K562 (cell line): Measurements from ENCODE around the gene GP1BA. TPM values are rescaled to one million over a fixed set of nuclear protein-coding genes. Genes with fewer than 3 reads are reported as not detected.

Experiments
- CCNT2 ChIP-seq: IDR thresholded peaks from 2 replicates; pipeline ENCODE4 v1.6.1; 2011; ENCODE audit warnings: borderline replicate concordance, low read depth, mild to moderate bottlenecking, moderate library complexity, mixed read lengths, low read length; ENCODE audit not compliant: insufficient read length; ENCODE audit errors: extremely low read depth
- CHD1 ChIP-seq: fragments of 200-600 bp; sonication (generic); IDR thresholded peaks from one replicate; pipeline ENCODE4 v1.6.1; 2012; ENCODE audit warnings: mild to moderate bottlenecking, moderate library complexity, low read length, inconsistent platforms
- DNMT1 ChIP-seq: fragments of 450-650 bp; IDR thresholded peaks from 2 replicates; pipeline ENCODE4 v1.6.1; 2016; ENCODE audit warnings: antibody characterized with exemption, mild to moderate bottlenecking
- HDGF ChIP-seq: fragments of 450-650 bp; IDR thresholded peaks from 2 replicates; pipeline ENCODE4 v1.6.1; 2016
- KLF13 ChIP-seq: fragments of 450-650 bp; IDR thresholded peaks from 2 replicates; pipeline ENCODE4 v1.6.1; 2016; ENCODE audit warnings: missing genetic modification characterization, low read depth, mild to moderate bottlenecking, missing compliant biosample characterization, moderate library complexity, borderline replicate concordance
- TOE1 ChIP-seq, 2 experiments: fragments of 450-650 bp in 1 of 2; sonication (generic) in 1 of 2; formaldehyde crosslinking in 1 of 2; IDR thresholded peaks; 2 replicates each; pipeline versions ENCODE4 v1.7.1 to v1.8.0; 2016 to 2022; ENCODE audit warnings: borderline replicate concordance in 2 of 2, mild to moderate bottlenecking in 2 of 2, antibody characterized with exemption in 1 of 2, inconsistent platforms in 1 of 2, low read depth in 1 of 2, missing genetic modification reagents in 1 of 2, moderate library complexity in 1 of 2
- ZFX ChIP-seq: sonication (generic); formaldehyde crosslinking; IDR thresholded peaks from 2 replicates; pipeline ENCODE4 v1.8.0; 2022; ENCODE audit warnings: mild to moderate bottlenecking, missing genetic modification reagents, moderate library complexity
- polyA plus RNA-seq, 8 experiments: library from polyadenylated mRNA; depleted of rRNA in 4 of 8; stranded (reverse) in 5 of 8; unstranded in 3 of 8; fragments of >200 nt; fragmentation: Nextera tagmentation in 2 of 8; fragmentation: Illumina TruSeq in 1 of 8; extraction: Ambion mirVana in 2 of 8; extraction: Trizol in 1 of 8; gene quantifications; 2 replicates each; pipeline versions ENCODE4 v1.2.1 to v1.2.3, GENCODE V29; 2011 to 2014; ENCODE audit warnings: inconsistent platforms in 1 of 8, missing spikeins in 1 of 8
- total RNA-seq, 7 experiments: library from RNA; depleted of rRNA in 6 of 7; stranded (reverse); fragments of >200 nt in 6 of 7; fragmentation: Illumina TruSeq in 2 of 7; extraction: Trizol in 2 of 7; gene quantifications; 2 replicates each; pipeline versions ENCODE4 v1.2.1 to v1.2.3, GENCODE V29; 2011 to 2021; ENCODE audit warnings: low replicate concordance in 1 of 7
- TF ChIP-seq, protein P1 (sequence below), 2 experiments: fragments of 450-650 bp; IDR thresholded peaks; 2 replicates each; pipeline ENCODE4 v1.6.1; 2018; ENCODE audit warnings: mild to moderate bottlenecking in 2 of 2, low read depth in 1 of 2; ENCODE audit not compliant: partially characterized antibody in 2 of 2
- TF ChIP-seq, protein P2 (sequence below): fragments of 450-650 bp; IDR thresholded peaks from 2 replicates; pipeline ENCODE4 v1.7.1; 2018; ENCODE audit warnings: mild to moderate bottlenecking, low read depth; ENCODE audit not compliant: partially characterized antibody
- TF ChIP-seq, protein P3 (sequence below): fragments of 250-450 bp; sonication (Bioruptor Pico); IDR thresholded peaks from 2 replicates; pipeline ENCODE4 v1.5.0; 2021; ENCODE audit warnings: mild to moderate bottlenecking, borderline replicate concordance
- TF ChIP-seq, protein P4 (sequence below), 2 experiments: fragments of 450-650 bp in 1 of 2; sonication (generic) in 1 of 2; formaldehyde crosslinking in 1 of 2; IDR thresholded peaks in 1 of 2; conservative IDR thresholded peaks in 1 of 2; 2 replicates each; pipeline versions ENCODE4 v1.6.1 to v1.8.1; 2016 to 2023; ENCODE audit warnings: mild to moderate bottlenecking in 2 of 2, moderate library complexity in 2 of 2, inconsistent platforms in 1 of 2, missing genetic modification reagents in 1 of 2
- TF ChIP-seq, protein P5 (sequence below): fragments of 250-450 bp; sonication (Bioruptor Pico); IDR thresholded peaks from 2 replicates; pipeline ENCODE4 v1.5.0; 2020; ENCODE audit warnings: mild to moderate bottlenecking

GP1BA gene
- total and polyA plus RNA-seq, 9 of the 15 experiments (the other 6 are each of a cell fraction or from before 2014, with no cell fraction given) = 0.01 TPM; not detected in 8

DNA sequence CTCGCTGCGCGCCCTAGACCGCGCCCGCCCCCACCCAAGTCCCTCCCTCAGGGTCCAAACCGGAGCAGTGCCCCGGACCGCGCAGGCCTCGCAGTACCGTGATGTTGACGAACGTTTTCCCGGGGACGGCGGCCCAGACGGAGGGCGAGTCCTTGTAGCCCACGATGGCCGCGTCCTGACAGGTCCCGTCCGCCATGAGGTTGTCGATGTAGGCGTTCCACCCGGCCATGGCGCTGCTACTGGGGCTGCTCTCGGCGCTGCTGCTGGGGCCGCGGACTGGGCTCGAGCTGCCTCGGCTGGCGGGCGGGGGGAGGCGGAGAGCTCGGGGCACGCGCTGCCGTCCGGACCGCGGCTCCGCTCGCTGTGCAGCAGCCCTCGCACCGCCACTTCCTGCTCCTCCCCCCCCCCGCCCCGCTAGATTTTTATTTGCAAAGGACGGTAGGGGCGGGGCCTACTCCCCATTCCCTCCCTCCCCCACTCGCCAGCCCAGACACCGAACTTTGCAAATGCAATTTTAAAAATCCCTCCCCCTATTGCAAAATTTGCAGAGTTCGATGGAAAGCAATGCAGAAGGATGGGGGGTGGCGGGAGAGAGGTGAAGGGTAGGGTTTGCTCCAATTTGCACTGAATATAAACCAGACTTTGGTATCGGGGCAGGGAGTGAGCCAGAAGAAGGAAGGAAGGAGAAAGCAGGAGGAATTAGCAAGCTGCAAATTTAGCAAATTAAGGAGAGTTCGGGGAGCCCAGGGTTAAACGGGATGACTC lies 16.3 kb downstream of the GP1BA start, which contains the start of gene PFN1 (continued):
- TF ChIP-seq, protein P1, sequence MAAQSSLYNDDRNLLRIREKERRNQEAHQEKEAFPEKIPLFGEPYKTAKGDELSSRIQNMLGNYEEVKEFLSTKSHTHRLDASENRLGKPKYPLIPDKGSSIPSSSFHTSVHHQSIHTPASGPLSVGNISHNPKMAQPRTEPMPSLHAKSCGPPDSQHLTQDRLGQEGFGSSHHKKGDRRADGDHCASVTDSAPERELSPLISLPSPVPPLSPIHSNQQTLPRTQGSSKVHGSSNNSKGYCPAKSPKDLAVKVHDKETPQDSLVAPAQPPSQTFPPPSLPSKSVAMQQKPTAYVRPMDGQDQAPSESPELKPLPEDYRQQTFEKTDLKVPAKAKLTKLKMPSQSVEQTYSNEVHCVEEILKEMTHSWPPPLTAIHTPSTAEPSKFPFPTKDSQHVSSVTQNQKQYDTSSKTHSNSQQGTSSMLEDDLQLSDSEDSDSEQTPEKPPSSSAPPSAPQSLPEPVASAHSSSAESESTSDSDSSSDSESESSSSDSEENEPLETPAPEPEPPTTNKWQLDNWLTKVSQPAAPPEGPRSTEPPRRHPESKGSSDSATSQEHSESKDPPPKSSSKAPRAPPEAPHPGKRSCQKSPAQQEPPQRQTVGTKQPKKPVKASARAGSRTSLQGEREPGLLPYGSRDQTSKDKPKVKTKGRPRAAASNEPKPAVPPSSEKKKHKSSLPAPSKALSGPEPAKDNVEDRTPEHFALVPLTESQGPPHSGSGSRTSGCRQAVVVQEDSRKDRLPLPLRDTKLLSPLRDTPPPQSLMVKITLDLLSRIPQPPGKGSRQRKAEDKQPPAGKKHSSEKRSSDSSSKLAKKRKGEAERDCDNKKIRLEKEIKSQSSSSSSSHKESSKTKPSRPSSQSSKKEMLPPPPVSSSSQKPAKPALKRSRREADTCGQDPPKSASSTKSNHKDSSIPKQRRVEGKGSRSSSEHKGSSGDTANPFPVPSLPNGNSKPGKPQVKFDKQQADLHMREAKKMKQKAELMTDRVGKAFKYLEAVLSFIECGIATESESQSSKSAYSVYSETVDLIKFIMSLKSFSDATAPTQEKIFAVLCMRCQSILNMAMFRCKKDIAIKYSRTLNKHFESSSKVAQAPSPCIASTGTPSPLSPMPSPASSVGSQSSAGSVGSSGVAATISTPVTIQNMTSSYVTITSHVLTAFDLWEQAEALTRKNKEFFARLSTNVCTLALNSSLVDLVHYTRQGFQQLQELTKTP (IDR thresholded peaks at IDR 0.05; ENCODE audit: low read depth in 1 of 2, partially characterized antibody in 2 of 2) = peak in 1 of 2 experiments; percentile 57
- TF ChIP-seq CHD1 (no peak), HDGF (no peak), CCNT2 (no peak), KLF13 (tag) (no peak), DNMT1 (no peak), TOE1 (IDR thresholded peaks at IDR 0.05; ENCODE audit: borderline replicate concordance) (peak; percentile 78), TOE1 (CRISPR knock-in tag; IDR thresholded peaks at IDR 0.05; ENCODE audit: borderline replicate concordance, low read depth) (no peak), ZFX (peak; percentile 31; the same call in 1 of the 2 replicates)
- TF ChIP-seq, protein P2, sequence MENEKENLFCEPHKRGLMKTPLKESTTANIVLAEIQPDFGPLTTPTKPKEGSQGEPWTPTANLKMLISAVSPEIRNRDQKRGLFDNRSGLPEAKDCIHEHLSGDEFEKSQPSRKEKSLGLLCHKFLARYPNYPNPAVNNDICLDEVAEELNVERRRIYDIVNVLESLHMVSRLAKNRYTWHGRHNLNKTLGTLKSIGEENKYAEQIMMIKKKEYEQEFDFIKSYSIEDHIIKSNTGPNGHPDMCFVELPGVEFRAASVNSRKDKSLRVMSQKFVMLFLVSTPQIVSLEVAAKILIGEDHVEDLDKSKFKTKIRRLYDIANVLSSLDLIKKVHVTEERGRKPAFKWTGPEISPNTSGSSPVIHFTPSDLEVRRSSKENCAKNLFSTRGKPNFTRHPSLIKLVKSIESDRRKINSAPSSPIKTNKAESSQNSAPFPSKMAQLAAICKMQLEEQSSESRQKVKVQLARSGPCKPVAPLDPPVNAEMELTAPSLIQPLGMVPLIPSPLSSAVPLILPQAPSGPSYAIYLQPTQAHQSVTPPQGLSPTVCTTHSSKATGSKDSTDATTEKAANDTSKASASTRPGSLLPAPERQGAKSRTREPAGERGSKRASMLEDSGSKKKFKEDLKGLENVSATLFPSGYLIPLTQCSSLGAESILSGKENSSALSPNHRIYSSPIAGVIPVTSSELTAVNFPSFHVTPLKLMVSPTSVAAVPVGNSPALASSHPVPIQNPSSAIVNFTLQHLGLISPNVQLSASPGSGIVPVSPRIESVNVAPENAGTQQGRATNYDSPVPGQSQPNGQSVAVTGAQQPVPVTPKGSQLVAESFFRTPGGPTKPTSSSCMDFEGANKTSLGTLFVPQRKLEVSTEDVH = no peak
- TF ChIP-seq, protein P3, sequence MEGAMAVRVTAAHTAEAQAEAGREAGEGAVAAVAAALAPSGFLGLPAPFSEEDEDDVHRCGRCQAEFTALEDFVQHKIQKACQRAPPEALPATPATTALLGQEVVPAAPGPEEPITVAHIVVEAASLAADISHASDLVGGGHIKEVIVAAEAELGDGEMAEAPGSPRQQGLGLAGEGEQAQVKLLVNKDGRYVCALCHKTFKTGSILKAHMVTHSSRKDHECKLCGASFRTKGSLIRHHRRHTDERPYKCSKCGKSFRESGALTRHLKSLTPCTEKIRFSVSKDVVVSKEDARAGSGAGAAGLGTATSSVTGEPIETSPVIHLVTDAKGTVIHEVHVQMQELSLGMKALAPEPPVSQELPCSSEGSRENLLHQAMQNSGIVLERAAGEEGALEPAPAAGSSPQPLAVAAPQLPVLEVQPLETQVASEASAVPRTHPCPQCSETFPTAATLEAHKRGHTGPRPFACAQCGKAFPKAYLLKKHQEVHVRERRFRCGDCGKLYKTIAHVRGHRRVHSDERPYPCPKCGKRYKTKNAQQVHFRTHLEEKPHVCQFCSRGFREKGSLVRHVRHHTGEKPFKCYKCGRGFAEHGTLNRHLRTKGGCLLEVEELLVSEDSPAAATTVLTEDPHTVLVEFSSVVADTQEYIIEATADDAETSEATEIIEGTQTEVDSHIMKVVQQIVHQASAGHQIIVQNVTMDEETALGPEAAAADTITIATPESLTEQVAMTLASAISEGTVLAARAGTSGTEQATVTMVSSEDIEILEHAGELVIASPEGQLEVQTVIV (CRISPR knock-in tag) = no peak
- TF ChIP-seq, protein P4, sequence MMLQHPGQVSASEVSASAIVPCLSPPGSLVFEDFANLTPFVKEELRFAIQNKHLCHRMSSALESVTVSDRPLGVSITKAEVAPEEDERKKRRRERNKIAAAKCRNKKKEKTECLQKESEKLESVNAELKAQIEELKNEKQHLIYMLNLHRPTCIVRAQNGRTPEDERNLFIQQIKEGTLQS (IDR thresholded peaks at IDR 0.05) = peak; percentile 44; the same call in 1 of the 2 replicates
- TF ChIP-seq, protein P4 (CRISPR knock-in tag; conservative IDR thresholded peaks at IDR 0.05) = no peak
- TF ChIP-seq, protein P5, sequence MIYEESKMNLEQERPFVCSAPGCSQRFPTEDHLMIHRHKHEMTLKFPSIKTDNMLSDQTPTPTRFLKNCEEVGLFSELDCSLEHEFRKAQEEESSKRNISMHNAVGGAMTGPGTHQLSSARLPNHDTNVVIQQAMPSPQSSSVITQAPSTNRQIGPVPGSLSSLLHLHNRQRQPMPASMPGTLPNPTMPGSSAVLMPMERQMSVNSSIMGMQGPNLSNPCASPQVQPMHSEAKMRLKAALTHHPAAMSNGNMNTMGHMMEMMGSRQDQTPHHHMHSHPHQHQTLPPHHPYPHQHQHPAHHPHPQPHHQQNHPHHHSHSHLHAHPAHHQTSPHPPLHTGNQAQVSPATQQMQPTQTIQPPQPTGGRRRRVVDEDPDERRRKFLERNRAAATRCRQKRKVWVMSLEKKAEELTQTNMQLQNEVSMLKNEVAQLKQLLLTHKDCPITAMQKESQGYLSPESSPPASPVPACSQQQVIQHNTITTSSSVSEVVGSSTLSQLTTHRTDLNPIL = no peak
